ENCODE results near the gene SLC22A14. TPM values are rescaled to one million over a fixed set of nuclear protein-coding genes. Genes with fewer than 3 reads are reported as not detected.

SLC22A14 gene
- total RNA-seq, 4 donors from 2014 or later: 0.31 TPM; not detected in 3

DNA sequence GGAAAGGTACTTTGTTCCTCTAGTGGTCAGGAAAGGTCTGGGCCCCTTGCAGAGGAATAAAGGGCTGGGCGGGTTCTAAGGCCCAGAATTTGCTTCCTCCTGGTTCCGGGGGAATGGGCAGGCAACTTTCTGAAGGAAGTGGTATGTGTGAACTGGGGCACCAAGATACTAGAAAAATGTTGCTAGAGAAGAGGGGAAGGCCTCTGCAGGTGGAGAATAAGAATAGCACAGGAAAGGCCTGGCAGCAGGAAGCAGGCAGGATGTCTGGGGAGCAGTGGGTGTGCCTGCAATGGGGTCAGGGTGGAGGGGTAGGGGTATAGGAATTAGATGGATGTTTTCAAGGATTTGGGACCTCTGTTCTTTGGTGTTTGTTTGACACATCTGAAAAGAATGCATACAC, 14.4 kb upstream of the SLC22A14 start:
- intact Hi-C loops (cut with DNase I; ENCODE audit: low total_unique reads): no loop called here
- Histone ChIP-seq H3K9me3 (no peaks in the 10 kb centered on the region), H3K4me1 (peaks cover 17 to 19% of the 10 kb centered on the region in 2 donors), H3K36me3 (no peaks in the 10 kb centered on the region), H3K27me3 (no peaks in the 10 kb centered on the region), H3K27ac (no peak overlapping the region), H3K4me3 (no peak overlapping the region)
- DNase-seq (no peak), ATAC-seq (no peak)
- TF ChIP-seq, protein P1, sequence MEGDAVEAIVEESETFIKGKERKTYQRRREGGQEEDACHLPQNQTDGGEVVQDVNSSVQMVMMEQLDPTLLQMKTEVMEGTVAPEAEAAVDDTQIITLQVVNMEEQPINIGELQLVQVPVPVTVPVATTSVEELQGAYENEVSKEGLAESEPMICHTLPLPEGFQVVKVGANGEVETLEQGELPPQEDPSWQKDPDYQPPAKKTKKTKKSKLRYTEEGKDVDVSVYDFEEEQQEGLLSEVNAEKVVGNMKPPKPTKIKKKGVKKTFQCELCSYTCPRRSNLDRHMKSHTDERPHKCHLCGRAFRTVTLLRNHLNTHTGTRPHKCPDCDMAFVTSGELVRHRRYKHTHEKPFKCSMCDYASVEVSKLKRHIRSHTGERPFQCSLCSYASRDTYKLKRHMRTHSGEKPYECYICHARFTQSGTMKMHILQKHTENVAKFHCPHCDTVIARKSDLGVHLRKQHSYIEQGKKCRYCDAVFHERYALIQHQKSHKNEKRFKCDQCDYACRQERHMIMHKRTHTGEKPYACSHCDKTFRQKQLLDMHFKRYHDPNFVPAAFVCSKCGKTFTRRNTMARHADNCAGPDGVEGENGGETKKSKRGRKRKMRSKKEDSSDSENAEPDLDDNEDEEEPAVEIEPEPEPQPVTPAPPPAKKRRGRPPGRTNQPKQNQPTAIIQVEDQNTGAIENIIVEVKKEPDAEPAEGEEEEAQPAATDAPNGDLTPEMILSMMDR (IDR thresholded peaks at IDR 0.05 in 4 of 5, conservative IDR thresholded peaks at IDR 0.05 in 1 of 5): no peak
- TF ChIP-seq POLR2A (IDR thresholded peaks at IDR 0.05): no peak
- in situ Hi-C loops (cut with MboI; ENCODE audit: low sequenced_read_pairs in 4 of 4): no loop called here

DNA sequence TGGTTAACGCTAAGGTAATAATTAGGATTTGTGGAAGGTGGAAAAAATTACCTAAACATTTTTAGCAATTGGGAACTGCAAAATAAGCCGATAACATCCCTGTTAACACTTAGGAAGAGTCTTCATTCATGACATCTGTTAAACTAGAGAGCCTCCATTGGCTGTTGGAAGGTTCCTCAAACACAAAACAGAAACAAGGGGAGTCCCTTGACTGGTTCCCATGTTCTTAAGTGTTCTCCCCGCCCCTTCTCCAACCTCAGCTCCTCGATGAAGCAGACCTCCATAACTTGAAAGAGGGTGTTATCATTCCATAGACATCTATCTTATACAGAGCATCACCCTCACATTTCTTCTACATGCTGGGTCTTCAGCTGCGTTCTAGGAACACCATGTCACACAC, 14.0 kb upstream of the SLC22A14 start:
- ATAC-seq: no peak
- in situ Hi-C loops (cut with MboI; ENCODE audit: low sequenced_read_pairs in 4 of 4) (no loop called here), intact Hi-C loops (cut with DNase I; ENCODE audit: low total_unique reads) (no loop called here)
- H3K27ac ChIP-seq: no peak overlapping the region
- DNase-seq: no peak
- no peak overlapping the region for H3K4me3 ChIP-seq
- H3K36me3 ChIP-seq: no peaks in the 10 kb centered on the region
- TF ChIP-seq POLR2A (IDR thresholded peaks at IDR 0.05): no peak
- TF ChIP-seq, protein P1 (IDR thresholded peaks at IDR 0.05 in 4 of 5, conservative IDR thresholded peaks at IDR 0.05 in 1 of 5): no peak
- H3K4me1 ChIP-seq: peaks cover 17% of the 10 kb centered on the region in 2 donors
- no peaks in the 10 kb centered on the region for H3K27me3 ChIP-seq
- no peaks in the 10 kb centered on the region for H3K9me3 ChIP-seq

DNA sequence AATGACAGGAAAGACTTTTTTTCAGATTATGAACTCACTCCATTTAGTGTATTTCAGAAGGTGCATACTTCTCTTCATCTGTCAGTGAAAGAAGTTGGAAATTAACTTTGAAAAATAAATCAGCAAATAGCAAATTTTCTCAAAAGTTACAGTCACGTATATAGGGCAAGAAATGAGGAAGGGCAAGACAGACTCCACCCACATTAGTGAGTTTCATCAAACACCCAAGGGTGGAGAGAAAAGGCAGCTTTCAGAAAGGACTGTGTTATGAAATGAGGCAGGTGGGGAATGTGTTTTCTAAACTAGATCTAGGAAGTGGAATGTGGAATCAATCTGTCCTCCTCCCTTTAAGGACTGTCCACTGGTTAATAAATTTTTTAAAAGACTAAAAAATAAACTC, 13.6 kb upstream of the SLC22A14 start:
- Histone ChIP-seq H3K9me3 (no peaks in the 10 kb centered on the region), H3K36me3 (no peaks in the 10 kb centered on the region), H3K27ac (no peak overlapping the region), H3K4me1 (peaks cover 13 to 15% of the 10 kb centered on the region in 2 donors), H3K27me3 (no peaks in the 10 kb centered on the region), H3K4me3 (no peak overlapping the region)
- TF ChIP-seq, protein P1 (IDR thresholded peaks at IDR 0.05 in 4 of 5, conservative IDR thresholded peaks at IDR 0.05 in 1 of 5): no peak
- no peak for TF ChIP-seq POLR2A (IDR thresholded peaks at IDR 0.05)
- no peak for DNase-seq
- in situ Hi-C loops (cut with MboI; ENCODE audit: low sequenced_read_pairs in 4 of 4): no loop called here
- ATAC-seq: no peak
- intact Hi-C loops (cut with DNase I; ENCODE audit: low total_unique reads): no loop called here

GRCh38 chr3:38270606-38271005, 11.5 kb upstream of the SLC22A14 start:
- H3K9me3 ChIP-seq: no peaks in the 10 kb centered on the region
- peaks cover 0 to 6% of the 10 kb centered on the region in 2 donors for H3K36me3 ChIP-seq
- H3K4me1 ChIP-seq: no peaks in the 10 kb centered on the region
- TF ChIP-seq, protein P1 (IDR thresholded peaks at IDR 0.05 in 4 of 5, conservative IDR thresholded peaks at IDR 0.05 in 1 of 5): no peak
- no peak for TF ChIP-seq POLR2A (IDR thresholded peaks at IDR 0.05)
- no peak overlapping the region for H3K4me3 ChIP-seq
- DNase-seq: no peak
- H3K27ac ChIP-seq: no peak overlapping the region
- H3K27me3 ChIP-seq: no peaks in the 10 kb centered on the region
- intact Hi-C loops (cut with DNase I; ENCODE audit: low total_unique reads): no loop called here
- in situ Hi-C loops (cut with MboI; ENCODE audit: low sequenced_read_pairs in 4 of 4): no loop called here
- ATAC-seq: no peak

GRCh38 chr3:38271553-38271952, 10.5 kb upstream of the SLC22A14 start:
- DNase-seq: no peak
- Histone ChIP-seq H3K9me3 (no peaks in the 10 kb centered on the region), H3K36me3 (peaks cover 0 to 7% of the 10 kb centered on the region in 2 donors), H3K4me1 (no peaks in the 10 kb centered on the region), H3K27ac (no peak overlapping the region), H3K4me3 (no peak overlapping the region), H3K27me3 (no peaks in the 10 kb centered on the region)
- intact Hi-C loops (cut with DNase I; ENCODE audit: low total_unique reads) (no loop called here), in situ Hi-C loops (cut with MboI; ENCODE audit: low sequenced_read_pairs in 4 of 4) (no loop called here)
- TF ChIP-seq, protein P1 (IDR thresholded peaks at IDR 0.05 in 4 of 5, conservative IDR thresholded peaks at IDR 0.05 in 1 of 5): no peak
- no peak for TF ChIP-seq POLR2A (IDR thresholded peaks at IDR 0.05)
- no peak for ATAC-seq

All from gastrocnemius medialis (tissue), 4 donors.